ENCODE results near the gene MSL3B.

MSL3B gene

GRCh38 chr2:233838726-233839446, 29.3 kb downstream of the MSL3B start:
- DNase-seq (no peak), ATAC-seq (no peak)
- H3K4me3 ChIP-seq, result no peak overlapping the region
- intact Hi-C loops (cut with DNase I), result no loop called here
- H3K36me3 ChIP-seq (ENCODE audit: insufficient read depth in 1 of 2, low read depth in 1 of 2), result no peaks in the 10 kb centered on the region
- no peaks in the 10 kb centered on the region for H3K27me3 ChIP-seq (ENCODE audit: insufficient read depth in 3 of 3, low read length in 2 of 3)
- H3K27ac ChIP-seq, result no peak overlapping the region
- H3K9me3 ChIP-seq, result no peaks in the 10 kb centered on the region
- no peak for TF ChIP-seq CTCF (IDR thresholded peaks at IDR 0.05)
- WGBS, 3 donors, result 82 to 84% (median 84%) methylated on average over 12 of the region's 12 CpGs
- no peaks in the 10 kb centered on the region for H3K4me1 ChIP-seq

GRCh38 chr2:233838251-233838650, 29.9 kb downstream of the MSL3B start:
- H3K36me3 ChIP-seq (ENCODE audit: insufficient read depth in 1 of 2, low read depth in 1 of 2), result no peaks in the 10 kb centered on the region
- no peak overlapping the region for H3K4me3 ChIP-seq
- intact Hi-C loops (cut with DNase I), result no loop called here
- no peaks in the 10 kb centered on the region for H3K9me3 ChIP-seq
- 72 to 78% (median 73%) methylated on average over 7 of the region's 7 CpGs for WGBS, 3 donors
- H3K27ac ChIP-seq, result no peak overlapping the region
- no peaks in the 10 kb centered on the region for H3K4me1 ChIP-seq
- TF ChIP-seq CTCF (IDR thresholded peaks at IDR 0.05), result no peak
- ATAC-seq (no peak), DNase-seq (no peak)
- H3K27me3 ChIP-seq (ENCODE audit: insufficient read depth in 3 of 3, low read length in 2 of 3), result no peaks in the 10 kb centered on the region

DNA sequence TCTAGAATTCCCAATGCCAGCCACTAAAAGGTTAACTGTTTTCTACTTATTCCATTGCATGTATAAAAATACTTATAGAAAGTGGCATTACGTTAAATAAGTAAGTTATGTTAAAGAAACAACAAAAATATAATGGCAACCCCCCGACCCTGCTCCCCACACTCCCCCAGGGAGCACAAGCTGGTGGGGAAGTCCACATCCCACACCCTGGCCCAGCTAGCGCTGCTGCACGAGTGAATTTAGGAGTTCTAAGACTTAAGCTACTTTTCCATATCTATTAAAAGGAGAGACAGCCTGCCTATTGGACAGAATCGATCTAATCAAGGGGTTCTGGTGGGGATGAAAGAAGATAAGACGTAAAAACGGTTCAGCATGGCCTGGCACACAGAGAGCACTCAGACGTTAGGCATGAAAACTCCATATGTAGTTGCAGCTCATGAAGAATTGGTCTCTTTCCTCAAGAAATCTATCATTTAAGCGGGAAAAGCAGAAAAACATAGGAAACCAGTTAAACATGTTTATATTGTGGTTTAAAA, 30.4 kb downstream of the MSL3B start:
- Histone ChIP-seq H3K27ac (no peak overlapping the region), H3K36me3 (ENCODE audit: insufficient read depth in 1 of 2, low read depth in 1 of 2) (no peaks in the 10 kb centered on the region), H3K27me3 (ENCODE audit: insufficient read depth in 3 of 3, low read length in 2 of 3) (no peaks in the 10 kb centered on the region), H3K9me3 (no peaks in the 10 kb centered on the region), H3K4me3 (no peak overlapping the region), H3K4me1 (no peaks in the 10 kb centered on the region)
- WGBS, 3 donors, result 88 to 91% (median 90%) methylated on average over 9 of the region's 9 CpGs
- no peak for DNase-seq
- intact Hi-C loops (cut with DNase I), result no loop called here
- no peak for ATAC-seq
- TF ChIP-seq CTCF (IDR thresholded peaks at IDR 0.05), result no peak

GRCh38 chr2:233836359-233836758, 31.8 kb downstream of the MSL3B start:
- intact Hi-C loops (cut with DNase I), result no loop called here
- no peak for ATAC-seq

More at GRCh38 chr2:233836359-233836758, 31.8 kb downstream of the MSL3B start:
- Histone ChIP-seq H3K36me3 (ENCODE audit: insufficient read depth in 1 of 2, low read depth in 1 of 2) (no peaks in the 10 kb centered on the region), H3K9me3 (no peaks in the 10 kb centered on the region), H3K4me3 (no peak overlapping the region), H3K4me1 (no peaks in the 10 kb centered on the region), H3K27me3 (ENCODE audit: insufficient read depth in 3 of 3, low read length in 2 of 3) (no peaks in the 10 kb centered on the region), H3K27ac (no peak overlapping the region)
- no peak for DNase-seq
- TF ChIP-seq CTCF (IDR thresholded peaks at IDR 0.05), result no peak
- 94 to 99% (median 96%) methylated on average over 7 of the region's 7 CpGs for WGBS, 3 donors

All from psoas muscle (tissue), 7 donors.